GM19328 (cell line): ENCODE results near the gene MED25.

ENCODE experiments used
- ATAC-seq: cut with Tn5 transposase; IDR thresholded peaks from one replicate; pipeline ENCODE4 v1.9.1; 2021; ENCODE audit warnings: mild to moderate bottlenecking, moderate library complexity; ENCODE audit not compliant: unreplicated experiment

MED25 gene

DNA sequence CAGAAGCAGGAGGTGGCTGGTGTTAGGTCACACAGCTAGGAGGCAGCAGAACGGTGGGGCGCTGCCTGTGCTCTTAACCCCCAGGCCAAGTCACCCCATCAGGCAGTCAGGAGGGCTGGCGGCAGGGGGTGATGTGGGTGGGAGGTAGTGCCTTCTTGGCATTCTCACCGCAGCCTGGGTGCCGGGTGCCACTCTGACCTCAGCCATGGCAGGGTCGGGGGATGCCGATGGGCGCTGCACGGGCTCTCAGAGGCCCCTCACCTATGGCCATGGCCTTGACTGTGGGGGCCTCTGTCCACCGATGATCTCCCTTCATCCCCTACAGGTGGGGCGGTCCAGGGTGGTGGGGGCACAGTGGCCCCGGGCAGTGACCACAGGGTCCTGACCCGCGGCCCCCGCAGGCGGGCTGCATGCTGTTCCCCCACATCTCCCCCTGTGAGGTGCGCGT is 38.5 kb downstream of the MED25 start:
- no peak for ATAC-seq

- no peak for ATAC-seq
These were observed 39.2 kb downstream of the MED25 start for GRCh38 chr19:49857061-49857837.

GRCh38 chr19:49857838-49858087 is 39.7 kb downstream of the MED25 start:
- ATAC-seq, result no peak

DNA sequence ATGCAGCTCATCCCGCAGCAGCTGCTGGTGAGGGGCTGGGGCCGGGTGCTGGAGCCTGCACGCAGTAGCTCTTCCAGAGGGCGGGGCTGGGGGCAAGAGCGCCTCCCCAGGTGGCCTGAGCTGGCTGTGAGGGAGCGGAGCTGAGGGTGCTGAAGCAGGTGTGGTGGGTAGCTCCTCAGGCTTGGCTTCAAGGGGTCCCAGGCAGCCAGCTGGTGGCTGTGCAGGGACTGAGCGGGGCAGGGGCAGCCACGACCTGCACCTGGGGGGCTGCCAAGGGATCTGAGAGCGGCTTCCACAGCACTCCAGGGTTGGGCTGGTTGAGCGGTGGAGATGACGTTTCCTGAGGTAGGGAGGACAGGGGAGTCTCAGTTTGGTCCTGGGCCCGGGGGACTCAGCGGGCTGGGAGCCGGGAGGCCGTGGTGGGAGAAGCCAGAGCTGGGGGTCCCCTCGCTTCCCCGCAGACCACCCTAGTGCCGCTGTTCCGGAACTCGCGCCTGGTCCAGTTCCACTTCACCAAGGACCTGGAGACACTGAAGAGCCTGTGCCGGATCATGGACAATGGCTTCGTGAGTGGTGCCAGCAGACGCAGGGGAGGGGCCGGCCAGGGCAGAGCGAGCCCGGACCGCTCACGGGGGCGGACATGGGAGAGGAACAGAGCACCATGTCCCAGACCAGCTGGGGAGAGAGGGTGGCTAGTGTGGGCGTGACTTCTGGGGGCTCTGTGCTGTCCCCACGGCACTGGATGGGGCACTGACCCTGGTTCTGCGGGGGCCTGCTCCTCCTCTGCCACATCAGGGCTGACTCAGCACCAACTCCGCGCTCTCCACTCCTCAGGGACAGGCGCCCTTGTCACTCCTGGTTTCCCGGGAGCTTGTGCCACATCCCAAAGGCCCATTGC is 40.2 kb downstream of the MED25 start:
- no peak for ATAC-seq

GRCh38 chr19:49859682-49860335 is 41.7 kb downstream of the MED25 start:
- ATAC-seq, result no peak

GRCh38 chr19:49860336-49861102 is 42.4 kb downstream of the MED25 start:
- ATAC-seq, result no peak

GRCh38 chr19:49861107-49861506 is 43.0 kb downstream of the MED25 start:
- no peak for ATAC-seq

DNA sequence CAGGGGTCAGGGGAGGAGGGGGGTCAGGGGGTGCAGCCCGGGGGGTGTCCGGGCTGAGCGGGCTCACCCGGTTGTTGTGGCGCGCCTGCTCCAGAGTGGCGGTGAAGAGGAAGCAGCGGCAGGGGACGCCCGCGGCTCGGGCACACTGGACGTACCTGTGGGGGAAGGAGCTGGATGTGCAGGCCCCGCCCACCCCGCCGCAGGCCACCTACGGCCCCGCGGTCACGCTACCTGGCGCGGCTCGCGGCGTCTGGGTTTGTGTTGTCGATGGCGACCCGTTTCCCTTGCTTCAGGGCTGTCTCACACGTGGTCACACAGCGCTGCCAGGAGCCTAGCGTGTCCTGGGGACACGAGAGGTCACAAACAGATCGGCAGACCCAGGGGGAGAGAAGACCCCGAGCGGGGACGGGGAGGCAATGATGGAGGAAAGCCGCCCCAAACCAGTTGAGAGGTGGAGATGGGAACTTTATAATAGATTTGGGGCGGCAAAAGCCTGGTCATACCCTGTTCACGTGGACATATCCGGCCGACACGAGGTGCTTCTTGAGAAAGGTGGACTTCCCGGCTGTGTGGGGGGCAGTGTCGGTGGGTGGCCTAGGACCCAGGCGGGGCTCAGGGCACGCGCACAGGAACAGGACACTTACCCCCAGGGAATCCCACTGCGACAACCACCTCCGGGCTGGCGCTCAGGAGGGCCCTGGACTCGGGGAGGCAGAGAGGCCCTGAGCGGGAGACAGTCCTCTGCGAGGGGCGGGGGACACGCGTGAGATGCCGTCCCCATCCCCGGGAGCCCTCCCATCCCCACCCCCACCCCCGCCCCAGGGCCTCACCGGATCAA is 43.7 kb downstream of the MED25 start:
- ATAC-seq, result no peak

DNA sequence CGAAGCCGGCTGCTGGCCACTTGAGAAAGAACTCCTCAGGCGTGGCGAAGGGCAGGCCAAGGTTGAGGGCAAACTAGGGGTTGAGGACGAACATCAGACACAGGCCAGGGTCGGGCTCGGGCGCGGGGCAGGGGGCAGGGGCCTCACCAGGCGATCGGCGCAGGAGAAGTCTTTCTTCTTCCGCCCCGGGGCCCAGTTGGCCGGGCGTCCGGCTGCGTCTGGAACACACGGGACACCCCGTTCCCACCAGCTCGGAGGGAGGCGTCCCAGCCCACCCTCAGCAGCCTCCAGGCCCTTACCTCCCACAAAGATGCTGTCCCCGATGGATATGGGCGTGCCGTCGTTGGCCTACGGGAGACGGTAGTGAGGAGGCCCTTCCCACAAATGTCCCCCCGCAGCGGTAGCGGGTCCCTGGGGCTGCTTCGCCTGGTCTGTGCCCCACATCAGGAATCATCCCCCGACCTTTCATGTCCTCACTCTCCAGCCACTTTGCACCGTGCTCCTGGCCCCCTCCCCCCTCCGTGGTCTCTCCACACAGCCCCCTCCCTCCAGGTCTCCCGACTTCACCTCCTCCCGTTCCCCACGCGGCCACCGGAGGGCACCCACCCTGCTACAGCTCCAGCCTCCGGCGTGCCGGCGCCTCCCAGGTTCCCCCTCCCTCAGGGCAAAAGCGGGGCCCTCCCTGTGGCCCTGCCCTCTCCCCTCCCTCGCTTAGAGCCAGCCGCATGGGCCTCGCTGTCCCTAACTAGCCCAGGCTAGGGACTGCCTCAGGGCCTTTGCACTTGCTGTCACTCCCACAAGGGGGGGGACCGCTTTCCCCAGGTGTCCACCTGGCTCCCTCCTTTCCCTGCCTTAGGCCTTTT is 44.5 kb downstream of the MED25 start:
- no peak for ATAC-seq

- no peak for ATAC-seq
These were observed 45.3 kb downstream of the MED25 start for GRCh38 chr19:49863254-49863934.

- no peak for ATAC-seq
These were observed 45.8 kb downstream of the MED25 start for GRCh38 chr19:49863935-49864320.

DNA sequence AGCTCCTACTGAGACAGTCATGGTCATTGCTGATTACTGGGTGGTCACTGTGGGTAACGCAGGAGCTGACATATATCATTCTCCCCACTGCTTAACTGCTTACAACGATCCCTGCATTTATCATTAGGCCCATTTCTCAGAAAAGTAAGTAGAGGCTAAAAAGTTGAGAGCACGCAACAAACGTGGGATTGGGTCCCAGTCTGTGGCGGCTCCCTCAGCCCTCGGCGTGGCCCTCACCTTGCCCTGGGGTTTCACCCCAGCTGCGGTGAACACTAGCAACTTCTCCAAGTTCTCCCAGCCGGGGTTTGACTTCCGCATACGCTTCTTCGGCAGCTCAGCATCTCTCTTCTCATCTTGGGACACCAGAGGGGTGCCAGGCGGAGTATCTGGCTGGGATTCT is 46.8 kb downstream of the MED25 start:
- no peak for ATAC-seq

- peak; percentile 42 for ATAC-seq
These were observed 49.1 kb downstream of the MED25 start, which contains the start of gene PNKP for GRCh38 chr19:49866933-49867782. Gene PNKP (minus strand): TSS chr19:49867576. CDS start chr19:49867204, 372 bp downstream.

DNA sequence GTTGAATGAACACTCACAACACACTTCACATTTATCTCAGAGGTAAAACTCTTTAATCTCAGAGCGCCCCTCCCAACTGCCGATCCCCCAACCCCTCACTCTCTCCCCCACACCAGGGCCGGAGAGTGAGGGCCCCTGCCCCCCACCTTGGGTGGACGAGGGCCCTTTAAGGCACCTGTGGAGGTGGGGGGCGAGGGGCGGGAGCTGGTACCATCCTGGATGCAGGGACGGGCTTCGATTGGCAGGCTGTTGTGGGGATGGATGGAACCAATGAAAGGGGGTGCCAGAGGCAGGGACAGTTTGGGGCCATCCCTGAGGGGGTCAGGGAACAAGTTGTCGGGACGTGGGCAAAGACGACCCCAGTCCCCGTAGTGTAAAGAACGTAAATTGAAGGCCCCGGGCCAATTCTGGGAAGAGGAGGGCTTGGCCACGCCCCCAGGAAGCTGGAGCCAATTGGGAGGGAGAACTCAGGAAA is 51.0 kb downstream of the MED25 start:
- peak; percentile 7 for ATAC-seq

DNA sequence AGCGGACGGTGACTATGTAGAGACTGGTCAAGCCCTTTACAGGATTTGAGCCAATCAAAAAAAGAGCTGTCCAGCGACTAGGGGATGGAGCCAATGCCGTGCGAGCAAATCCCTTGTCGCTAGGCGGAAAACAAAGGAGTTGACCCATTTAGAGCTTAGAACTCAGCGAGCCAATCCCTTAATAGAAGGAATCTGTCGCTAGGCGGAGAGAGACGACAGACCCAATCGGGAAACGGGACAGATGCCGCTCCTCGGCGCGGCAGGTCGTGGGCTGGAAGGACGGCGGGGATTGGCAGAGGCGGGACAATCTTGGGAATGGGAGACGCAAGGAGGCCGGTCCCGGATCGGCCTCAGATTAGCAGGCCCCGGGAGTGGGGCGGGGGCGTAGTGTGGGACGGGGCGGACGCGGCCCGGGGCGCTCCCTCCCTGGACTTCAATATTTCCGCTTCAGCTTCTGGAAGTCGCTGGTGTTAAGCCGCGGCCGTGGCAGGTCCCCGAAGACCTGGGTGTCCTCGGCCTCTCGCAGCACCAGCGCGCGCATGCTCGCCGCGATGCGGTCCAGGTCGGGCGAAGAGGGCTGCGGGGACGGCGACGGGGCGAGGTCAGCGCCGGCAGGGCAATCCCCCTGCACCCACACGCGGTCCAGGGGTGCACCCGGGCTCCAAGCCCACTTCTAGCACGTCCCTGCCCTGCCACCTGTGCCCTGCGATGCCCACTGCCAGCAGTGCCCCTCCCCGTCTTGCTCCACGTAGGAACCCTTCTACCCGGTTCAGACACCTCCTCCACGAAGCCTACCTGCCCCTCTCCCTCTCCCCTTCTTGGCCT is 51.6 kb downstream of the MED25 start:
- ATAC-seq, result peak; percentile 52

GRCh38 chr19:49870309-49870901 is 52.3 kb downstream of the MED25 start:
- ATAC-seq, result no peak
